Type B pancreatic cell (in vitro differentiated cells): ENCODE data around the gene TRAF3. TPM values are rescaled to one million over a fixed set of nuclear protein-coding genes. Genes with fewer than 3 reads are reported as not detected.

Experiments used
- DNase-seq: peaks from one replicate; pipeline ENCODE4 v3.0.0; 2021; ENCODE audit warnings: mixed read lengths; ENCODE audit not compliant: unreplicated experiment; ENCODE audit errors: extremely low spot score
- H3K27ac Mint-ChIP-seq: 2 replicates; pipeline ENCODE4 v1.8.0; 2021; ENCODE audit warnings: mild to moderate bottlenecking, mixed read lengths
- H3K27me3 Mint-ChIP-seq: 2 replicates; pipeline ENCODE4 v1.8.0; 2021; ENCODE audit warnings: mixed read lengths
- H3K36me3 Mint-ChIP-seq: 2 replicates; pipeline ENCODE4 v1.8.0; 2021; ENCODE audit warnings: mixed read lengths
- H3K4me1 Mint-ChIP-seq: one replicate; pipeline ENCODE4 v1.8.0; 2021; ENCODE audit warnings: mixed read lengths; ENCODE audit not compliant: unreplicated experiment
- H3K4me3 Mint-ChIP-seq: 2 replicates; pipeline ENCODE4 v1.8.0; 2021; ENCODE audit warnings: mild to moderate bottlenecking, mixed read lengths
- H3K9me3 Mint-ChIP-seq: 2 replicates; pipeline ENCODE4 v1.8.0; 2021; ENCODE audit warnings: mixed read lengths
- total RNA-seq: library from RNA; stranded (reverse); gene quantifications from 2 replicates; pipeline ENCODE4 v1.2.1, GENCODE V29; 2021; ENCODE audit warnings: low replicate concordance
- TF ChIP-seq, protein P1 (sequence below): fragments of 200-600 bp; sonication (generic); conservative IDR thresholded peaks from 2 replicates; pipeline ENCODE4 v1.5.0; 2021; ENCODE audit warnings: antibody characterized with exemption, mild to moderate bottlenecking

TRAF3 gene
- total RNA-seq, 1 donor from 2014 or later: 24.0 TPM

DNA sequence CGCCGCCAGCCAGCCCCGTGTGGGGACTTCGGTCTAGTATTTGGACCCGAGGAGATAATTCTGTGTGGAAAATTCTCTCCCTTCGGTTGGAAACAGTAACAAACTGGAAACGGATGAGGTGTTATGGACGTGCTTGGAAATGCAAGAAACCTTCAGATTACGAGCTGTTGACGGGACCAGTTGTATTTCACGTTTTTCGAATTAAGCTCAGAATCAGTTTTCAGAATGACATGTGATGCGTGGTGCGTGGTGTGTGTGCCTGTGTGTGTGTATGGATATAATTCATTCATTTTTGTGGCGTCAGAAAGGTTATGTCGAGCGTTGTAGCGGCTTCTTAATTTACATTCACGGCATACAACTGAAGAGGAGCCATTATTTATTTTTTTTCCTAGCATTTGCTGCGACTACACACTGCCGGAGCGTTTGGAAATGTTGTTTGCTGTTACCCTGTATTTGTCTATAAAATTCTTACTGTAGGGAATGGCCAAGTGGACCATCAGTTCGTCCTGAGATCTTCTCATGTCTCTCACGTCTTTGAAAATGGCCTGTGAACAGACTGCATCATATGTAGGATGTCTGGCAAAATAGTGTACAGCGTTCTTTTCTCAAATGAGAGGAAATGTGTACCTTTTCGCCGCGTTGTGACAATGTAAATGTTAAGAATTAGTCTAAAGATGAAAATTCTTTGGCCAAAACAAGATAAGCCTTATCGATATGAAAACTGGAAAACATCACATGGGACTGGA lies 1.3 kb downstream of the TRAF3 start:
- Mint-ChIP-seq H3K9me3 (no peaks in the 10 kb centered on the region), H3K4me3 (peak overlapping the region; percentile 90), H3K27me3 (no peaks in the 10 kb centered on the region), H3K27ac (peak overlapping the region; percentile 82), H3K4me1 (peaks cover 33% of the 10 kb centered on the region), H3K36me3 (no peaks in the 10 kb centered on the region)
- no peak for DNase-seq
- TF ChIP-seq, protein P1, sequence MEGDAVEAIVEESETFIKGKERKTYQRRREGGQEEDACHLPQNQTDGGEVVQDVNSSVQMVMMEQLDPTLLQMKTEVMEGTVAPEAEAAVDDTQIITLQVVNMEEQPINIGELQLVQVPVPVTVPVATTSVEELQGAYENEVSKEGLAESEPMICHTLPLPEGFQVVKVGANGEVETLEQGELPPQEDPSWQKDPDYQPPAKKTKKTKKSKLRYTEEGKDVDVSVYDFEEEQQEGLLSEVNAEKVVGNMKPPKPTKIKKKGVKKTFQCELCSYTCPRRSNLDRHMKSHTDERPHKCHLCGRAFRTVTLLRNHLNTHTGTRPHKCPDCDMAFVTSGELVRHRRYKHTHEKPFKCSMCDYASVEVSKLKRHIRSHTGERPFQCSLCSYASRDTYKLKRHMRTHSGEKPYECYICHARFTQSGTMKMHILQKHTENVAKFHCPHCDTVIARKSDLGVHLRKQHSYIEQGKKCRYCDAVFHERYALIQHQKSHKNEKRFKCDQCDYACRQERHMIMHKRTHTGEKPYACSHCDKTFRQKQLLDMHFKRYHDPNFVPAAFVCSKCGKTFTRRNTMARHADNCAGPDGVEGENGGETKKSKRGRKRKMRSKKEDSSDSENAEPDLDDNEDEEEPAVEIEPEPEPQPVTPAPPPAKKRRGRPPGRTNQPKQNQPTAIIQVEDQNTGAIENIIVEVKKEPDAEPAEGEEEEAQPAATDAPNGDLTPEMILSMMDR: no peak

DNA sequence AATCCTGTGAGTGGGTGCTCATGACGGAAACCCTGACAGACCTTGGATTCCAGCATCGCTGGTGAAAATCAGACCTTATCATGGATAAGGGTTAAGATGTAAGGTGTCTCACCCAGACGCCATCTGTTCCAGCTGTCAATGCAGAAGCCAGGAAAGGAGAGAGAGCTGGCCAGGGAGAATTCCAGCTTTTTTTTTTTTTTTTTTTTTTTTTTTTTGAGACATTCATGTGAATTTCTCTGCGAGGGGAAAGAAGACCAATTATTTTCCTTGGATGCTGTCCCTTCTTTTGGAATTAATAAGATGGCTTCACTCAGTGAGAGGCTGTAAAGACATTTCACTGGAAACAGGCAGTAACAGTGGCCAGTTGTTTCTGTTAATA lies 1.8 kb downstream of the TRAF3 start:
- Mint-ChIP-seq H3K27ac (peak overlapping the region; percentile 82), H3K27me3 (no peaks in the 10 kb centered on the region)
- DNase-seq: no peak

DNA sequence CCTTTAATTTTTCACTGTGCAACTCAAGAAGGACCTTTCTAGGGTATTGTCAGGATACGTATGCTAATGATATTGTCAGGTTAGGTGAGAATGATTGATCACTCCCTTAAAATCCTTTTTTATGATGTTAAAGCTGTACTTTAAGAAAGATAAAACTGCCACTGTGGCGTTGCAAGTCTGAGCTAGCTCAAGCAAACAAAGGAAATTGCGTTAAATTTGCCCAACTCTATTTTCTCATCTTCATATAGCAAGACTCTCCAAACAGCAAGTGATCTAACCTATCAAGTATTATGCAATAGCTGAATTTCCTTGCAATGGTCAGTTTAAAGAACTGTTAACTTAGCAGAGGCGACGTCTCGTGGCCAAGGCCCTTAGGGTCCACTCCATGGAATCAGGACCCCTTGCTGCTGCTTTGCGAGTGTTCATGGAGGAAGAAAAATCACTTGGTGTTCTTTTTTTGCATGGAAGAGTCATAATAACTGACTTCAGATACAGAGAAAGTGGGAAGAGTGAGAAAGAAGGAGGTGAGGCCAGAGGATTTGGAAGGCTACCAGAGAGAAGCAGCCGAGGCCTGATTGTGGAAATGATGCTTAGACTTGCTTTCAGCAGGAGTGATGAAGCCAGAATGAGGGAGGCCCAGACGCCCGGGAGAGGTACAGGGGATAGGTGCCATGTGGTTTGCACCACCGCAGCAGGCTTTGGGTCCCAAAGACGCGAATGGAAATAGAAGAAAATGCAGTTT lies 2.5 kb downstream of the TRAF3 start:
- no peaks in the 10 kb centered on the region for H3K36me3 Mint-ChIP-seq
- DNase-seq: no peak
- H3K27ac Mint-ChIP-seq: peak overlapping the region; percentile 82
- H3K4me3 Mint-ChIP-seq: peak overlapping the region; percentile 90
- peaks cover 36% of the 10 kb centered on the region for H3K4me1 Mint-ChIP-seq
- TF ChIP-seq, protein P1: no peak
- no peaks in the 10 kb centered on the region for H3K9me3 Mint-ChIP-seq
- H3K27me3 Mint-ChIP-seq: no peaks in the 10 kb centered on the region

More for the DNA sequence above, 1.8 kb downstream of the TRAF3 start:
- H3K4me1 Mint-ChIP-seq: peaks cover 37% of the 10 kb centered on the region
- H3K36me3 Mint-ChIP-seq: no peaks in the 10 kb centered on the region
- no peaks in the 10 kb centered on the region for H3K9me3 Mint-ChIP-seq
- TF ChIP-seq, protein P1: no peak
- H3K4me3 Mint-ChIP-seq: peak overlapping the region; percentile 90

DNA sequence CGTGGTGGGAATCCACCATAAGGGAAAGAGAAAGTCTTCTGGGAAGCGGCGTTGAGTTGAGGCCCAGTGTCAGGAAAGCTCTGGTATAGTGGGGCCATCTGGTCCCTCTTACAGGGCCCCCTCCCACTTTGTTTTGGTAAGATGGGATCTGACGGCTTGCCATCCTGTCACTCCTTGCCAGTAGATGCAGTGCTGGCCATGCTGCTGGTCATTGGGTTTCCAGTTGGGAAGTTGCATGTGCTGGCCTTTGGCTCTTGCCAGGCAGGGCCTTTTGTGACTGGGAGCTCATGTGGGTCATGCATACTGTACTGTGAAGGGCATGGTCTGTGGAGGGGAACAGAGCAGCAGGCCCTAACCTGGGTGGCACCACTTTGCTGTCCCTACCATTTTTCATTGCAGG lies 3.8 kb downstream of the TRAF3 start:
- H3K27me3 Mint-ChIP-seq: no peaks in the 10 kb centered on the region
- H3K27ac Mint-ChIP-seq: peak overlapping the region; percentile 56
- TF ChIP-seq, protein P1: no peak
- no peak for DNase-seq
- no peaks in the 10 kb centered on the region for H3K36me3 Mint-ChIP-seq
- no peaks in the 10 kb centered on the region for H3K9me3 Mint-ChIP-seq
- H3K4me1 Mint-ChIP-seq: peaks cover 44% of the 10 kb centered on the region
- no peak overlapping the region for H3K4me3 Mint-ChIP-seq

DNA sequence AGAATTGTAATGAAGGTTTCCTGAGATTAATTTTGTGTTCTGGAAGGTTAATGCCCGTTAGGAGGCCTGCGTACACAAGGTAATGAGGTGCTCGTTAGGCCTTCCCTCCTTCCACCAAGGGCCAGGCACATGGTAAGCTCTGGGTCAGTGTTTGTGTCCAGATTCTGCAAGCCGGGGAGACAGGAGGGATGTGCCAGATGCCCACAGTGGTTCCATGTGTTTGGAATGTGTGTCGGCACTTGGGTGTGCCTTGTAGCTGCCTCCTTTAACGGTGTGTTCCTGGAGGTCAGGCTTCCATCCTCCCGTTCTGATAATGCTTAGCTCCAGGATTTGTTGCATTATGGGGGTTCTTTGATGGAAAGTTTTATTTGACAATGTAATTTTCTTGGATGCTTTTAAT lies 5.7 kb downstream of the TRAF3 start:
- no peak for DNase-seq
- no peaks in the 10 kb centered on the region for H3K27me3 Mint-ChIP-seq
- H3K36me3 Mint-ChIP-seq: no peaks in the 10 kb centered on the region
- H3K4me1 Mint-ChIP-seq: peaks cover 44% of the 10 kb centered on the region
- H3K27ac Mint-ChIP-seq: no peak overlapping the region
- no peak overlapping the region for H3K4me3 Mint-ChIP-seq
- TF ChIP-seq, protein P1: no peak
- H3K9me3 Mint-ChIP-seq: no peaks in the 10 kb centered on the region
